ENCODE data around the gene UBL4A.
A peak's percentile ranks its signal among the peaks of the same experiment; 100 is the strongest.
"Not testable (repeated sequence)": the region's sequence is repeated elsewhere in the genome, so short reads cannot be mapped to it uniquely, and the experiment has no call there.

The UBL4A gene

GRCh38 chrX:154507673-154508383 lies 21.4 kb upstream of the UBL4A start:
- no peak for DNase-seq

DNA sequence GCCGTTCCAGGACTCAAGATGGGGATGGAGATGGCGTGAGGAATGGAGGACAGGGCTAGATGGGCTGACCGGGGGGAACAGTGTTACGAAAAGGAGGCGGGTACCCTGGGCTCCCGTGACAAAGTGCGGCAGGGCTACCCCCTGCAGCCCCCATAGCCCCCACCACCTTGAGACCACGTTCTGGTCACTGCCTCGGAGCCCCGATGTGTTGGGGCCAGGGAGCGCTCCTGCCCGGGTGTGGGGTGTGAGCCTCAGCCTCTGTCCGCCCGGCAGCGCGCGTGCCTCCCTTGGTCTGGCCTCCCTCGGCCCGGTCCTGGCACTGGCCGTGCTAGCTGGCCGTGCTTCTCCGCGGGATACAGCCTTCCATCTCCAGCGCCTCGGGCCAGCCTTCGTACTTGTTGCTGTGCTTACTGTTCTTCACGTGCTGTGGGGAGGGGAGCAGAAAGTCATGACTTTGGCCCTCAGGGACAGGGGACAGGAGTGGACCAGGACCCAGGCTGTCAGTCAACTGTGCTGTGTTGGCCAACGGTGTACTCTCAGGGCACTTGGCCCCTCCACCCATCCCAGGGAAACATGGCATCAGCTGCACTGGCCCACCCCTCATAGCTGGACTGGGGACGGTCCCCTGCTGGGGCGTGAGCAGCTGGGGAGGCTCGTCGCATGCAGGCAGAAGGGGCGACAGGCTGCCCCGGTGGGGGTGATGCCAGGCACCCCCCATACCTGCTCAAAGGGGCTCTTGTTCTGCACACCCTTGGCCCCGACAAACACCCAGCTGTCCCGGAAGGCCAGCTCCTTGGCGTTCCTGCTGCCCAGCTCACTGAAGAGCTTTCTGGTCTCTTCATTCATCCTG lies 20.3 kb upstream of the UBL4A start:
- DNase-seq: no peak

- DNase-seq: peak; percentile 20
Measured at GRCh38 chrX:154505734-154506133, 19.3 kb upstream of the UBL4A start.

DNA sequence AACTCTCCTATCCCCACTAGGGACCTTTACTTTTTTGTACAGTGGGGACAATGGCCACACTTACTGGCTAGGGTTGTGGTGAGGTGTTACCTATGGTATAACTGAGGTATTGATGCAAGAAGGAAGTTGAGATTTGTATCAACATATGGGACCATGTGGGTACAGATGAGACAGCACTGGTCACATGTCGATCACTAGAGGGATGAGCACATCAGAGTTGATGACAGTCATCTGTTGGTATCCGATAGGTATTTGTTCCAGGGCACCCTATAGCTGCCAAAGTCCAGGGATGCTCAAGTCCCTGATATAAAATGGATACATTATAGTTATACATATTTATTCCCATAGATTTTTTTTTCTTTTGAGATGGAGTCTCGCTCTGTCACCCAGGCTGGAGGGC lies 16.6 kb upstream of the UBL4A start:
- DNase-seq: peak; percentile 27

GRCh38 chrX:154502098-154502497 lies 15.7 kb upstream of the UBL4A start:
- DNase-seq: no peak

GRCh38 chrX:154501423-154501822 lies 15.0 kb upstream of the UBL4A start:
- DNase-seq: not testable (repeated sequence)

GRCh38 chrX:154496591-154497137 lies 10.2 kb upstream of the UBL4A start:
- not testable (repeated sequence) for DNase-seq

- DNase-seq: no peak
Measured at GRCh38 chrX:154495472-154495922, 9.1 kb upstream of the UBL4A start.

- DNase-seq: no peak
Measured at GRCh38 chrX:154494715-154495114, 8.3 kb upstream of the UBL4A start.

- peak; percentile 92 for DNase-seq
Measured at GRCh38 chrX:154490414-154491083, 4.1 kb upstream of the UBL4A start, which contains the start of gene SLC10A3. TSS of gene SLC10A3 (minus strand) at chrX:154490629. CDS start at chrX:154488940, 1,689 bp downstream.

DNA sequence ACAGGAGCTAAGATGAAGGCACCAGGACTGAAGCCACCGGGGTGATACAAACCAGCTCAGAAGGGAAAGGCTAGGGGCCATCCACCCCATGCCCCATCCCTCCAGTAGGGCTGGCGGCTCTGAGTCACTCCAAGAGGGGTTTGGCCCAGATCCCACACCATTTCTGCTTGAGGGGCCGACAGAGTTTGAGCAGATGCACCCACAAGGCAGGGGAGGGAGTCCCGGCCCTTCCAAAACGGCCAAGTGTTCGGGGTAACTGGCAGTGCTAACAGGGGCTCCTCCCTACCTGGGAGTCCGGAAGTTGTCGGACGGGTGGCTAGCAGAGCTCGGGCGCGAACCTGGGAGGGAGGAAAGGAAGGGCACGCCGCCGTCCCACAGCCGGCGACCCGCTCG lies 3.6 kb upstream of the UBL4A start:
- no peak for DNase-seq

- DNase-seq: no peak
Measured at GRCh38 chrX:154489182-154489581, 2.8 kb upstream of the UBL4A start.

DNA sequence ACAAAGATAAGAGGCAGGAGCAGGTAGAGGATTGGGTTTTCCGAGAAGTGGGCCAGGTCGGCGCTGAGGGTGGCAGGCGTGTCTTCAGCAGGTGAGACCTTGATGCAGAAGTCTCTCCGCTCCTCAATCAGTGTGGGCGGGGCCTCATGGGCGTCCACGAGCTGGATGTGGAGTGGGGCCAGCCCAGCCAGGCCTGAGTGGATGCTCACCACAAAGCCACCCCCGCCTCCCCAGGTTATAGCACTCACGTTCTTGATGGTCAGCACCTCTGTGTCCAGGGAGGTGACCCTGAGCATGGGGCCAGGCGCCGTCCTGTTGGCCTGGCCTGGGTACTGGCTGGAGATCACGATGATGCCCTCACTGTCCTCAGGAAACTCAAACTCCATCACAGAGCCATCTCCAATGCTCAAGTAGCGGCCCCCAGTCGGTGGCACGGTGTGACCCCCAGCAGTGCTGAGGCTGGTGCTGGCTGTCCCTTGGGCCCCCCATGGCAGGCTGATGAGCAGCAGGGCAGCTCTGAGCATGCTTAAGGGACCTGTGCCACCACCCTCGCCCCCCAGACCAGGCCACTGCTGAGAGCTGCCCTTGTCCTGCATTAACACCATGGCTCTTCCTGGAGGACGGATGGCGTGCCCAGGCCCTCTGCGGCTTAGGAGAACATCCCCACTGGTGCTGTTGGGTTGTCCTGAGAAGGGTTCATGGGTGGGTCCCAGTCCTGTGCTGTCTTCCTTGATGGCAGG lies 2.1 kb upstream of the UBL4A start:
- DNase-seq: no peak

DNA sequence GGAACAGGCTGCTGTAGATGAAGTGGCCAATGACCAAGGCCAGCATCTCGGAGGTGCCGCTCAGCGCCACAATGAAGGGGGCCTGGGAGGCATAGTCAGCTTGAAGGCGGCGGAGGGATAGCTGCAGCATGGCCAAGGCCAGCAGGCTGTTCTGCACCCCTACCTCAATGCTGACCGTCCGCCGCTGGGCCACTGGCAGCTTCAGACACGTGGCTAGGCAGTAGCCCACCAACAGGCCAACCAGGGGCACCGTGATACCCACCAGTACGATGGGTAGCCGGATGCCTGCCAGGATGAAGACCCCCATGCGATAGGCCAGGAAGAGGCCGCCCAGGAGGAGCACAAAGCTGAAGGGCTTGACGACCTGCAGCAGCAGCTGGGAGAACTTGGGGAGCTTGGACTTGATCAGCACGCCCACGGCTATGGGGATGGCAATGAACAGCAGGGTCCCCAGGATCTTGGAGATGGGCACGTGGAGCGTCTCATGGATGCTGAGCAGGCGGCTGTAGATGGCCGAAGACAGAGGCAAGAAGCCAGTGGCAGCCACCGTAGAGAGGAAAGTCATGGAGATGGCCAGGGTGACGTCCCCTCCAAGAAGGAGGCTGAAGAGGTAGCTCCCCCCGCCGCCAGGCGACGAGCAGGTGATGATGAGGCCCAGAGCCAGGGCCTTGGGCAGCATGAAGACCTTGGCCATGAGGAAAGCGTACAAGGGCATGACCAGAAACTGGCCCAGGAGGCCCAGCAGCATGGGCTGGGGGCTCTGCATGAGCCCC lies 1.3 kb upstream of the UBL4A start:
- DNase-seq: no peak

DNA sequence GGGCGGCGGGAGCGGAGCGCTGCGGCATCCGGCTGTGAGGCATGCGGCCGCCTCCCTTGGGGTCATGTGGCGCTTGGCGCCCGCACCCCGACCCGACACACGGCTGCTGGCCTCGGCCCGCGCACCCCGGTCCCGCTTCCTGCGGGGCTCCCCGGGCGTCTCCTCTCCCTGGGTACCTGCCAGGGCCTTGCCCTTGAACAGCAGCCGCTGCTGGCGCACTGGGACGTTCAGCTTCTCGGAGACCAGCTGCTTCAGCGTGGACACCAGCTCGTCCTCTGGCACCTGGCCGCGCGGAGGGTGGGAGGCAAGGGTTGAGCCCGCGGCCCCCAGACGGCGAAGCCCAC lies 391 bp downstream of the UBL4A start:
- peak; percentile 13 for DNase-seq

DNA sequence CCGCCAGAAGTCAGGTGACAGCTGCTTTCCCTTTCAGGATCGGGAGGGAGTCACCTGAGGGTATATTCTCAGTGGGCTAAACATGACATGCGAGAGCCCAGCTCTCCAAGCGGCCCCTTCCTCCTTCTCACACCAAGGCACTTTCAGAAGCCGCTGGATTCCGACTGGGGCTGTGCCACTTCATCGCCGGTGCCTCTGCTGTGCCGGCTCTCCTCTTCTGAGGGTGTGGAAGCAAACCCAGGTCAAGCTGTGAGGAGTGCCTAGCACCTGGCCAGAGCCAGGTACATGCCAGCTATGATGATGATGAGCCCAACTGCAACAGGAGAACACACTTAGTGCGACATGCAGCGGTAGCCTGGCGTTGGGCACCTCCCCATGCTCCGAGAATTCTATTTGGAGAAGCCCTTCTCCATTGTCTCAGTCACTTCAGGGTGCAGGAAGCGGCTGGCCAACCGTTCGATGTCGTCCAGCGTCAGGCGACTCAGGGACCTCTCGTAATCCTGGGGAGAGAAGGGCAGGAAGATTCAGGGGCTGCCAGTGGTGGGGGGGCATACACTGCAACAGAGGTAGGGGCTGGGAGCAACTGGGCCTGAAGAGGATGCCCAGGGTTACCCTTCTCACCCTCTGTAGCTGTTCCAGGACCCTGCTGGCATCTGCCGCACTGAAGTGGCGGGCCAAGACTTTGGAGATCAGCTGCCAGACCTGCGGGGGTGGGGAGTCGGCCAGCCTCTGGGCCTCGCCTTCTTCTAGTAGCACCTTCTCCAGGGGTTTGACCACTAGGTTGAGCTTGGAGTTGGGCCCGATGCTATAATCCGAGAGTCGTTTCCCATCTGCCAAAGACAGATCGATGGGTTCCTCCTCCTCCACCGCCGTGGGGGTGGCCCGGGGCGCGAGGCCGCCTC lies 1.0 kb downstream of the UBL4A start:
- no peak for DNase-seq

- peak; percentile 53 for DNase-seq
Measured at GRCh38 chrX:154484255-154485149, 1.9 kb downstream of the UBL4A start.

DNA sequence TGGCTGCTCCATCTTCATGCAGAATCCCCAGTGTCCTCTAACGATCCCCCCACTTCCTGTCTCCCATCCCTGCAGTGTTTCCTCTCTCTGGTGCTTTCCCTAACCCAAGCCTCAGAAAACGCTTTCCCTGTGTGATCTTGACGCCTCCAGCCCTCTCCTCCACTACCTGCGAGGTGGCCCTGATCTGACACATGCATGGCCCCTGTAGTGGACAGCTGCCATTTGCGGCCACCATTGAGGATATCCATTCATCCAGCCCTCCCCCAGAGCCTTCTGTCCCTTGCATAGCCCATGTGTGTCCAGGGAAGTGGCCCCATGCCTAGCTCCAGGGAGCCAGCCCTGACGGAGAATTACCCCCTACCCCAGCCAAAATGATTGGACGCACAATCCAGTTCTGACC lies 3.1 kb downstream of the UBL4A start:
- no peak for DNase-seq

GRCh38 chrX:154482786-154483185 lies 3.6 kb downstream of the UBL4A start:
- no peak for DNase-seq
